Measurements from ENCODE around the gene RPTOR.
A peak's percentile ranks its signal among the peaks of the same experiment; 100 is the strongest.

Gene RPTOR, protein sequence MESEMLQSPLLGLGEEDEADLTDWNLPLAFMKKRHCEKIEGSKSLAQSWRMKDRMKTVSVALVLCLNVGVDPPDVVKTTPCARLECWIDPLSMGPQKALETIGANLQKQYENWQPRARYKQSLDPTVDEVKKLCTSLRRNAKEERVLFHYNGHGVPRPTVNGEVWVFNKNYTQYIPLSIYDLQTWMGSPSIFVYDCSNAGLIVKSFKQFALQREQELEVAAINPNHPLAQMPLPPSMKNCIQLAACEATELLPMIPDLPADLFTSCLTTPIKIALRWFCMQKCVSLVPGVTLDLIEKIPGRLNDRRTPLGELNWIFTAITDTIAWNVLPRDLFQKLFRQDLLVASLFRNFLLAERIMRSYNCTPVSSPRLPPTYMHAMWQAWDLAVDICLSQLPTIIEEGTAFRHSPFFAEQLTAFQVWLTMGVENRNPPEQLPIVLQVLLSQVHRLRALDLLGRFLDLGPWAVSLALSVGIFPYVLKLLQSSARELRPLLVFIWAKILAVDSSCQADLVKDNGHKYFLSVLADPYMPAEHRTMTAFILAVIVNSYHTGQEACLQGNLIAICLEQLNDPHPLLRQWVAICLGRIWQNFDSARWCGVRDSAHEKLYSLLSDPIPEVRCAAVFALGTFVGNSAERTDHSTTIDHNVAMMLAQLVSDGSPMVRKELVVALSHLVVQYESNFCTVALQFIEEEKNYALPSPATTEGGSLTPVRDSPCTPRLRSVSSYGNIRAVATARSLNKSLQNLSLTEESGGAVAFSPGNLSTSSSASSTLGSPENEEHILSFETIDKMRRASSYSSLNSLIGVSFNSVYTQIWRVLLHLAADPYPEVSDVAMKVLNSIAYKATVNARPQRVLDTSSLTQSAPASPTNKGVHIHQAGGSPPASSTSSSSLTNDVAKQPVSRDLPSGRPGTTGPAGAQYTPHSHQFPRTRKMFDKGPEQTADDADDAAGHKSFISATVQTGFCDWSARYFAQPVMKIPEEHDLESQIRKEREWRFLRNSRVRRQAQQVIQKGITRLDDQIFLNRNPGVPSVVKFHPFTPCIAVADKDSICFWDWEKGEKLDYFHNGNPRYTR (N-terminal part only)

DNA sequence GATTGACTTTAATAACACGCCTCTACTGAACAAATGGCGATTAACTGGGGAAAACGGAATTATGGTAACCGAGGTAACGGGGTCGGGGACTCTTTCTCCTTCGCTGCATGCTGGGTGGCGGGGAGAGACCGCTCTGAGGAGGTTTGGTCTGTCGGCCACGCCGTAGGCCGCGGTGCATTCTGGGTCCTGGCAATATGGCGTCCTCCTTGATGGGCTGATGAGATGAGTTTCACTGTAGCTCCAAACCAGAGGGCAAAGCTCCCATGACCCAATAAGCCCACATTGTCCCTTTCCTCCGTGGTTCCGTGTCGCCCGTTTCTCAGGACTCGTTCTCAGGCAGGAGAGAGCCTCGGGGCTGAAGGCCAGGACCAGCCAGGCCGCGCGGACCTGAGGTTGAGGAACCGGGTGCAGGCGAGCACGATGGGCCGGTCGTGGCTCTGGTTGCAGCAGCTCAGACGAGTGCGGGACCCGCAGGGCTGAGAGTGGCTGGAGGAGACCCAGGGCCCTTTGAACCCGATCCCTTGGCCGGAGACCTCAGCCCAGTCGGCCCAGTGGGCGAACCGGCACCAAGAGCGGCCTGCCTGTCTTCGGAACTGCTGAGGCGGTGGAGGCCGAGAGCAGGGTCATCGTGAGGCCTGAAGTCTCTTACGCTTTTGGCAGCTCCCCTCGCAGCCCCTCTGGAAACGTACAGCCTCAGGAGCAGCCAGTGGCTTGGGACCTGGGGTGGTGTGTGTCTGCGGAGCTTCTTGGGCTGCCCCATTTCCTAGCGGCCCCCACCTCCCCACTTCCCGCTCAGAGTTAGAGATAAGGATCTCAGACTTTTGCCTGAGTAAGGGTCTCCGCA lies at the start of gene RPTOR:
Gene RPTOR, plus strand, starts transcription at position 184 of the 844 bp plus-strand sequence. CDS start 792 bp downstream, outside the sequence.
- Histone ChIP-seq H3K27ac (peak within 1 kb of the TSS; percentile 52 to 73), H3K4me3 (peak within 1 kb of the TSS; percentile 82)
- TF ChIP-seq, protein P1, sequence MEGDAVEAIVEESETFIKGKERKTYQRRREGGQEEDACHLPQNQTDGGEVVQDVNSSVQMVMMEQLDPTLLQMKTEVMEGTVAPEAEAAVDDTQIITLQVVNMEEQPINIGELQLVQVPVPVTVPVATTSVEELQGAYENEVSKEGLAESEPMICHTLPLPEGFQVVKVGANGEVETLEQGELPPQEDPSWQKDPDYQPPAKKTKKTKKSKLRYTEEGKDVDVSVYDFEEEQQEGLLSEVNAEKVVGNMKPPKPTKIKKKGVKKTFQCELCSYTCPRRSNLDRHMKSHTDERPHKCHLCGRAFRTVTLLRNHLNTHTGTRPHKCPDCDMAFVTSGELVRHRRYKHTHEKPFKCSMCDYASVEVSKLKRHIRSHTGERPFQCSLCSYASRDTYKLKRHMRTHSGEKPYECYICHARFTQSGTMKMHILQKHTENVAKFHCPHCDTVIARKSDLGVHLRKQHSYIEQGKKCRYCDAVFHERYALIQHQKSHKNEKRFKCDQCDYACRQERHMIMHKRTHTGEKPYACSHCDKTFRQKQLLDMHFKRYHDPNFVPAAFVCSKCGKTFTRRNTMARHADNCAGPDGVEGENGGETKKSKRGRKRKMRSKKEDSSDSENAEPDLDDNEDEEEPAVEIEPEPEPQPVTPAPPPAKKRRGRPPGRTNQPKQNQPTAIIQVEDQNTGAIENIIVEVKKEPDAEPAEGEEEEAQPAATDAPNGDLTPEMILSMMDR (IDR thresholded peaks at IDR 0.05): no peak
- DNase-seq (ENCODE audit: low spot score): peak; percentile 87

DNA sequence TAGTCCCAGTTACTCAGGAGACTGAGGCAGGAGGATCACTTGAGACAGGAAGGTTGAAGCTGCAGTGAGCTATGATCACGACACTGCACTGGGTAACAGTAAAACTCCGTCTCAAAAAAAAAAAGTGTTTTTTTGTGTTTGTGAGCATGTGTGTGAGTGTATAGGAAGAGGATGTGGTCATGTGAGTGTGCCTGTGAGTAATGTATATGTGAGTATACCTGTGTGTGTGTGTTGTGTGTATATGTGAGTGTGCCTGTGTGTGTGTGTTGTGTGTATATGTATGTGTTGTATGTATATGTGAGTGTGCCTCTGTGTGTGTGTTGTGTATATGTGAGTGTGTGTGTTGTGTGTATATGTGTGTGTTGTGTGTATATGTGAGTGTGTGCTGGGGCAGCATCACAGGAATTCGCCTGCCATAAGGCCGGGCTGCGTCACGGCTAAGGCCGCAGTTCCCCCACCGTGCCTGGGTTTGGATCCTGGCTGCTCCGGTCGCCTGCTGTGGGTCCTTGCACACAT lies 46.9 kb upstream of the RPTOR start:
- Histone ChIP-seq H3K27ac (no peak overlapping the region), H3K4me3 (peak overlapping the region; percentile 65)
- TF ChIP-seq, protein P1 (IDR thresholded peaks at IDR 0.05): no peak
- no peak for DNase-seq (ENCODE audit: low spot score)

DNA sequence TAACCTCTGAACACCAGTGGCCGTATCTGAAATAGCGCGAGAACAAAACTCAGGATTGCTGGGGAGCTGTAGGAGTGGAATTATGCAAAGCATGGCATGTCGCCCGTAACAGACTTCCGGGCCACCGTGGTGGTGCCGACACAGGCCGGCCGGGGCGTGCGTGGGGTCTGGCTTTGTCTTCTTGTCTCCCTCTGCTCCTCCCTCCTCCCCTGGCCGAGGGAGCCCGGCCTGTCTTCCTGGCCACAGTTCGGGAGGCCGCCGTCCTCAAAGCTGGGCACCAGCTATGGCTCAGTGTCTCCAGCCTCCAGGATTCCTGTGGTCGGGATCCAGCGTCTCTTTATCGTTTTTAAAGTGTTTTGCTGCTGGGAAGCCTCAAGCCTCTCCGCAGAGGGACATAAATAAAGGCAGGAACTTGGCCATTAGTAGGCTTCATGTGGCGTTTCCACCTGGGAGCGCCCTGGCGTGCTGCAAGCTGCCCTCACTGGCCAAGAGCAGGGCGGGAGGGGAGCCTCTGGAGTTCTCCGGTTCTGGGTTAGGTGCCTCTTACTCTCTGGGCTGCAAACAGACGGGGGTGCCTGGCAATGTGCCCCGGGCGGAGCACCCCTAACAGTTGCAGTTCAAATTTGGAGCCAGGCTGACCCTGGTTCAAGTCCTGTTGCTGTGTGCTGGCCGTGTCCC lies 46.3 kb upstream of the RPTOR start:
- Histone ChIP-seq H3K4me3 (peak overlapping the region; percentile 65), H3K27ac (no peak overlapping the region)
- no peak for DNase-seq (ENCODE audit: low spot score)
- TF ChIP-seq, protein P1 (IDR thresholded peaks at IDR 0.05): no peak

DNA sequence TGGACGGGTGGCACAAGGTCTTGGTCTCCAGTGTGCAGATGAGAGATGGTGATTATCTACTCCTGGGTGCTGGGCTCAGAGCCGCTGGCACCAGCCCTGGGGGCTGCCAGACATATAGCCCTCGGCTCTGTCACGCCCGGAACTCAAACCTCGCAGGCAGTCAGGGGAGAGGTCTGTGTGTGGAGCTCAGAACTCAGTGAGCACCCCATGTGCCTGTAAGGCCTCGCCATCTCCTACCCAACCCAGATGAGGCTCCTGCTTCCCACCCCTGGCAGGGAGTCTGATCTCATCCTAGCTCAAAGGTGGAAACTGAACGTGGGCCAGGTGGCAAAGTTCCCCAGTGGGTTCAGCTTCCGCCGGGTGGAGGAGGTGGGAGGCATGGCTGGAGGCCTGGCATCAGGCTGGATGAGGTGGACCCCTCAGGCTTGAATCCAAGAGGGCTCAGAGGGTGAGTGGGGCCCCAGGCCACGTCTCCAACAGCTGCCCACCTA lies 45.7 kb upstream of the RPTOR start:
- Histone ChIP-seq H3K27ac (no peak overlapping the region), H3K4me3 (peak overlapping the region; percentile 65)
- DNase-seq (ENCODE audit: low spot score): no peak
- TF ChIP-seq, protein P1 (IDR thresholded peaks at IDR 0.05): no peak

DNA sequence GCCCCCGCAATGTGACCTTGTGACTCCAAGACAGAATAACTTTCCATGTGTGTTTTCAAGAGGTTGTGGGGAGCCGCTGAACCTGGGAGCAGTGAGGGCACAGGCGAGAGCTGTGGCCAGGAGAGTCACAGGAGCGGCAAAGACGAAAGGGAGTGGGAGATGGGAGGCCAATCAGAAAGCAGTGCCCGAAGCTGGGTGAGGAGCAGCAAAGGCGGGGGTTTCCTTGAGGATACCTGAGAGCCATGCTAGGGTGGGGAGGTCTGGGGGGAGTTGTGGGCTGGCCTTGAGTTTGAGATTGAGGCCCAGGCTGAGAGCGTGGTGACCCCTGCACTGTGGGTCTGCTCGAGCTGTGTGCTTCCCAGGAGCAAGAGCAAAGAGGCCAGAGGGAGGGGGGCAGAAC lies 45.1 kb upstream of the RPTOR start:
- no peak overlapping the region for H3K4me3 ChIP-seq
- TF ChIP-seq, protein P1 (IDR thresholded peaks at IDR 0.05): no peak
- no peak for DNase-seq (ENCODE audit: low spot score)
- H3K27ac ChIP-seq: no peak overlapping the region

Measured in coronary artery (tissue), 2 donors.